ENCODE measurements around the gene CDC16. TPM values are rescaled to one million over a fixed set of nuclear protein-coding genes. Genes with fewer than 3 reads are reported as not detected.

Gene CDC16
- total and polyA plus RNA-seq, 2 of the 13 experiments (the other 11 are each of a cell fraction or from before 2014, with no cell fraction given) = 24.2 to 60.9 TPM

DNA sequence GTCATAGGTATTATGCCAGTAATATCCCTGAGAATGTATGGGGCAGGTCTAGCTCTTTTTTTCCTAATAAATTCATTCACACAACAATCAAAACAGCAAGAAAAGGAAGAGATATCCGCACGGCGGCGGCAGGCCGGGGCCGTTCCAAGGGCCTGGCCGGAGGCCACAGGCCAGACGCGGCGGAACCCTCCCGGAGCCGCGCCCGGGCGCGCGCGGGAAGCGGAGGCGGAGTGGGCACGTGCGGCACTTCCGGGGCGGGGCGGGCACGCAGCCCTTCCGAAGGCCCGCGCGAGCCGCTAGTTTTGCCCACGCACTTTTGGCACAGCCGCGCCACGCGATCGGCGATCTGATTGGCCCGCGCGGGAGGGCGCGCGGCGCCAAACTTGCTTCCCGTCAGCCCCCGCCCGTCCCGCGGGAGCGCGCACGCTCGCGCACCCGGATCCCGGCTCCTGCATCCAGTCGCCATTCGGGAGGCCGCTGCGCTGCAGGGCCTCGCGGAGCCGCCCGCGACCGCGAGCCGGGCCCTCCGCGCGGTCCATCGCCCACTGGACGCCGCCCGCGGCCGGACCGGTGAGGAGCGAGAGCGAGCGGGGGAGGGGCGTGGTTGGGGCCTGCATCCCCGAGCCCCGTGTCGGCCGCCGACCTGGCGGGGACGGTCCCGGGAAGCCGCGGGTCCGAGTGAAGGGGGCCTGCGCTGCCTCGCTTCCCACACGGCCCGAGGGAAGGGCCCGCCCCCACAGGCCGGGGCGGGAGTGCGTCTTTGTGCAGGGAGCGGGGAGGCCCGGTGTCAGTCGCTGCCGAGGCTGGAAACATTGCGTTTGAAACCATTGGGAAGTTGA lies 79.6 kb downstream of the CDC16 start, which contains the start of gene CHAMP1 (continued):
- TF ChIP-seq DMAP1 (CRISPR knock-in tag; IDR thresholded peaks at IDR 0.05) (0 out of 2 replicates have a peak, but pooled peaks have one; percentile 15), ZNF326 (CRISPR knock-in tag; IDR thresholded peaks at IDR 0.05; ENCODE audit: borderline replicate concordance) (no peak), POGZ (CRISPR knock-in tag; IDR thresholded peaks at IDR 0.05) (peak; percentile 64; the same call in 1 of the 2 replicates), RBM22 (optimal IDR thresholded peaks at IDR 0.05; ENCODE audit: low read length) (no peak), SUZ12 (IDR thresholded peaks at IDR 0.05; ENCODE audit: low read depth, low read length) (no peak), IKZF1 (IDR thresholded peaks at IDR 0.05) (no peak), NONO (IDR thresholded peaks at IDR 0.05) (no peak), NONO (CRISPR knock-in tag; conservative IDR thresholded peaks at IDR 0.05) (peak; percentile 51; the same call in 1 of the 2 replicates), RAD21 (CRISPR knock-in tag; IDR thresholded peaks at IDR 0.05) (peak; percentile 65), KDM3A (CRISPR knock-in tag; IDR thresholded peaks at IDR 0.05; ENCODE audit: low read depth) (peak; percentile 42; the same call in 1 of the 2 replicates), ONECUT2 (CRISPR knock-in tag; IDR thresholded peaks at IDR 0.05) (no peak), BRCA1 (CRISPR knock-in tag; IDR thresholded peaks at IDR 0.05) (peak; percentile 76; the same call in 1 of the 2 replicates)
- TF ChIP-seq, protein P1, sequence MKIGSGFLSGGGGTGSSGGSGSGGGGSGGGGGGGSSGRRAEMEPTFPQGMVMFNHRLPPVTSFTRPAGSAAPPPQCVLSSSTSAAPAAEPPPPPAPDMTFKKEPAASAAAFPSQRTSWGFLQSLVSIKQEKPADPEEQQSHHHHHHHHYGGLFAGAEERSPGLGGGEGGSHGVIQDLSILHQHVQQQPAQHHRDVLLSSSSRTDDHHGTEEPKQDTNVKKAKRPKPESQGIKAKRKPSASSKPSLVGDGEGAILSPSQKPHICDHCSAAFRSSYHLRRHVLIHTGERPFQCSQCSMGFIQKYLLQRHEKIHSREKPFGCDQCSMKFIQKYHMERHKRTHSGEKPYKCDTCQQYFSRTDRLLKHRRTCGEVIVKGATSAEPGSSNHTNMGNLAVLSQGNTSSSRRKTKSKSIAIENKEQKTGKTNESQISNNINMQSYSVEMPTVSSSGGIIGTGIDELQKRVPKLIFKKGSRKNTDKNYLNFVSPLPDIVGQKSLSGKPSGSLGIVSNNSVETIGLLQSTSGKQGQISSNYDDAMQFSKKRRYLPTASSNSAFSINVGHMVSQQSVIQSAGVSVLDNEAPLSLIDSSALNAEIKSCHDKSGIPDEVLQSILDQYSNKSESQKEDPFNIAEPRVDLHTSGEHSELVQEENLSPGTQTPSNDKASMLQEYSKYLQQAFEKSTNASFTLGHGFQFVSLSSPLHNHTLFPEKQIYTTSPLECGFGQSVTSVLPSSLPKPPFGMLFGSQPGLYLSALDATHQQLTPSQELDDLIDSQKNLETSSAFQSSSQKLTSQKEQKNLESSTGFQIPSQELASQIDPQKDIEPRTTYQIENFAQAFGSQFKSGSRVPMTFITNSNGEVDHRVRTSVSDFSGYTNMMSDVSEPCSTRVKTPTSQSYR (CRISPR knock-in tag; IDR thresholded peaks at IDR 0.05; ENCODE audit: borderline replicate concordance) = no peak; the same call in 1 of the 2 replicates
- TF ChIP-seq, protein P2, sequence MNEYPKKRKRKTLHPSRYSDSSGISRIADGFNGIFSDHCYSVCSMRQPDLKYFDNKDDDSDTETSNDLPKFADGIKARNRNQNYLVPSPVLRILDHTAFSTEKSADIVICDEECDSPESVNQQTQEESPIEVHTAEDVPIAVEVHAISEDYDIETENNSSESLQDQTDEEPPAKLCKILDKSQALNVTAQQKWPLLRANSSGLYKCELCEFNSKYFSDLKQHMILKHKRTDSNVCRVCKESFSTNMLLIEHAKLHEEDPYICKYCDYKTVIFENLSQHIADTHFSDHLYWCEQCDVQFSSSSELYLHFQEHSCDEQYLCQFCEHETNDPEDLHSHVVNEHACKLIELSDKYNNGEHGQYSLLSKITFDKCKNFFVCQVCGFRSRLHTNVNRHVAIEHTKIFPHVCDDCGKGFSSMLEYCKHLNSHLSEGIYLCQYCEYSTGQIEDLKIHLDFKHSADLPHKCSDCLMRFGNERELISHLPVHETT (CRISPR knock-in tag; conservative IDR thresholded peaks at IDR 0.05) = peak; percentile 56; the same call in 1 of the 2 replicates
- TF ChIP-seq, protein P3, sequence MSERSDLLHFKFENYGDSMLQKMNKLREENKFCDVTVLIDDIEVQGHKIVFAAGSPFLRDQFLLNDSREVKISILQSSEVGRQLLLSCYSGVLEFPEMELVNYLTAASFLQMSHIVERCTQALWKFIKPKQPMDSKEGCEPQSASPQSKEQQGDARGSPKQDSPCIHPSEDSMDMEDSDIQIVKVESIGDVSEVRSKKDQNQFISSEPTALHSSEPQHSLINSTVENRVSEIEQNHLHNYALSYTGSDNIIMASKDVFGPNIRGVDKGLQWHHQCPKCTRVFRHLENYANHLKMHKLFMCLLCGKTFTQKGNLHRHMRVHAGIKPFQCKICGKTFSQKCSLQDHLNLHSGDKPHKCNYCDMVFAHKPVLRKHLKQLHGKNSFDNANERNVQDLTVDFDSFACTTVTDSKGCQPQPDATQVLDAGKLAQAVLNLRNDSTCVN (CRISPR knock-in tag; IDR thresholded peaks at IDR 0.05; ENCODE audit: borderline replicate concordance) = no peak; the same call in 1 of the 2 replicates
- TF ChIP-seq, protein P4, sequence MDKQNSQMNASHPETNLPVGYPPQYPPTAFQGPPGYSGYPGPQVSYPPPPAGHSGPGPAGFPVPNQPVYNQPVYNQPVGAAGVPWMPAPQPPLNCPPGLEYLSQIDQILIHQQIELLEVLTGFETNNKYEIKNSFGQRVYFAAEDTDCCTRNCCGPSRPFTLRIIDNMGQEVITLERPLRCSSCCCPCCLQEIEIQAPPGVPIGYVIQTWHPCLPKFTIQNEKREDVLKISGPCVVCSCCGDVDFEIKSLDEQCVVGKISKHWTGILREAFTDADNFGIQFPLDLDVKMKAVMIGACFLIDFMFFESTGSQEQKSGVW (CRISPR knock-in tag; IDR thresholded peaks at IDR 0.05; ENCODE audit: borderline replicate concordance) = no peak
- TF ChIP-seq, protein P5, sequence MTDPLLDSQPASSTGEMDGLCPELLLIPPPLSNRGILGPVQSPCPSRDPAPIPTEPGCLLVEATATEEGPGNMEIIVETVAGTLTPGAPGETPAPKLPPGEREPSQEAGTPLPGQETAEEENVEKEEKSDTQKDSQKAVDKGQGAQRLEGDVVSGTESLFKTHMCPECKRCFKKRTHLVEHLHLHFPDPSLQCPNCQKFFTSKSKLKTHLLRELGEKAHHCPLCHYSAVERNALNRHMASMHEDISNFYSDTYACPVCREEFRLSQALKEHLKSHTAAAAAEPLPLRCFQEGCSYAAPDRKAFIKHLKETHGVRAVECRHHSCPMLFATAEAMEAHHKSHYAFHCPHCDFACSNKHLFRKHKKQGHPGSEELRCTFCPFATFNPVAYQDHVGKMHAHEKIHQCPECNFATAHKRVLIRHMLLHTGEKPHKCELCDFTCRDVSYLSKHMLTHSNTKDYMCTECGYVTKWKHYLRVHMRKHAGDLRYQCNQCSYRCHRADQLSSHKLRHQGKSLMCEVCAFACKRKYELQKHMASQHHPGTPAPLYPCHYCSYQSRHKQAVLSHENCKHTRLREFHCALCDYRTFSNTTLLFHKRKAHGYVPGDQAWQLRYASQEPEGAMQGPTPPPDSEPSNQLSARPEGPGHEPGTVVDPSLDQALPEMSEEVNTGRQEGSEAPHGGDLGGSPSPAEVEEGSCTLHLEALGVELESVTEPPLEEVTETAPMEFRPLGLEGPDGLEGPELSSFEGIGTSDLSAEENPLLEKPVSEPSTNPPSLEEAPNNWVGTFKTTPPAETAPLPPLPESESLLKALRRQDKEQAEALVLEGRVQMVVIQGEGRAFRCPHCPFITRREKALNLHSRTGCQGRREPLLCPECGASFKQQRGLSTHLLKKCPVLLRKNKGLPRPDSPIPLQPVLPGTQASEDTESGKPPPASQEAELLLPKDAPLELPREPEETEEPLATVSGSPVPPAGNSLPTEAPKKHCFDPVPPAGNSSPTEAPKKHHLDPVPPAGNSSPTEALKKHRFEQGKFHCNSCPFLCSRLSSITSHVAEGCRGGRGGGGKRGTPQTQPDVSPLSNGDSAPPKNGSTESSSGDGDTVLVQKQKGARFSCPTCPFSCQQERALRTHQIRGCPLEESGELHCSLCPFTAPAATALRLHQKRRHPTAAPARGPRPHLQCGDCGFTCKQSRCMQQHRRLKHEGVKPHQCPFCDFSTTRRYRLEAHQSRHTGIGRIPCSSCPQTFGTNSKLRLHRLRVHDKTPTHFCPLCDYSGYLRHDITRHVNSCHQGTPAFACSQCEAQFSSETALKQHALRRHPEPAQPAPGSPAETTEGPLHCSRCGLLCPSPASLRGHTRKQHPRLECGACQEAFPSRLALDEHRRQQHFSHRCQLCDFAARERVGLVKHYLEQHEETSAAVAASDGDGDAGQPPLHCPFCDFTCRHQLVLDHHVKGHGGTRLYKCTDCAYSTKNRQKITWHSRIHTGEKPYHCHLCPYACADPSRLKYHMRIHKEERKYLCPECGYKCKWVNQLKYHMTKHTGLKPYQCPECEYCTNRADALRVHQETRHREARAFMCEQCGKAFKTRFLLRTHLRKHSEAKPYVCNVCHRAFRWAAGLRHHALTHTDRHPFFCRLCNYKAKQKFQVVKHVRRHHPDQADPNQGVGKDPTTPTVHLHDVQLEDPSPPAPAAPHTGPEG (CRISPR knock-in tag; IDR thresholded peaks at IDR 0.05) = peak; percentile 89
